IPS-15b (cell line): ENCODE measurements around the gene UGT1A9.
"Not testable (repeated sequence)": the region's sequence is repeated elsewhere in the genome, so short reads cannot be mapped to it uniquely, and the experiment has no call there.

Experiments
- H3K27me3 ChIP-seq: one replicate; pipeline ENCODE4 v1.6.1; 2013; ENCODE audit warnings: low read length; ENCODE audit not compliant: control insufficient read depth, insufficient read depth
- H3K36me3 ChIP-seq: one replicate; pipeline ENCODE4 v1.6.1; 2013; ENCODE audit warnings: low read length; ENCODE audit not compliant: control insufficient read depth, insufficient read depth
- H3K4me1 ChIP-seq: one replicate; pipeline ENCODE4 v1.6.1; 2013; ENCODE audit warnings: mild to moderate bottlenecking, low read length; ENCODE audit not compliant: control insufficient read depth, insufficient read depth
- H3K4me3 ChIP-seq: one replicate; pipeline ENCODE4 v1.5.1; 2013; ENCODE audit warnings: low read depth, low read length
- H3K9ac ChIP-seq: one replicate; pipeline ENCODE4 v1.6.1; 2013; ENCODE audit warnings: low read depth, mild to moderate bottlenecking, low read length
- H3K9me3 ChIP-seq: one replicate; pipeline ENCODE4 v1.6.1; 2013; ENCODE audit warnings: mild to moderate bottlenecking, low read length; ENCODE audit not compliant: control insufficient read depth, insufficient read depth

UGT1A9 gene

GRCh38 chr2:233718552-233718951 is 46.9 kb downstream of the UGT1A9 start, which contains the start of gene UGT1A4:
Gene UGT1A4 (plus strand): TSS chr2:233718736. CDS start chr2:233718821, 85 bp downstream.
- no peaks in the 10 kb centered on the region for H3K27me3 ChIP-seq
- no peaks in the 10 kb centered on the region for H3K36me3 ChIP-seq
- H3K9me3 ChIP-seq, result no peaks in the 10 kb centered on the region
- no peak within 1 kb of the TSS for H3K9ac ChIP-seq
- H3K4me3 ChIP-seq, result no peak within 1 kb of the TSS
- no peaks in the 10 kb centered on the region for H3K4me1 ChIP-seq

DNA sequence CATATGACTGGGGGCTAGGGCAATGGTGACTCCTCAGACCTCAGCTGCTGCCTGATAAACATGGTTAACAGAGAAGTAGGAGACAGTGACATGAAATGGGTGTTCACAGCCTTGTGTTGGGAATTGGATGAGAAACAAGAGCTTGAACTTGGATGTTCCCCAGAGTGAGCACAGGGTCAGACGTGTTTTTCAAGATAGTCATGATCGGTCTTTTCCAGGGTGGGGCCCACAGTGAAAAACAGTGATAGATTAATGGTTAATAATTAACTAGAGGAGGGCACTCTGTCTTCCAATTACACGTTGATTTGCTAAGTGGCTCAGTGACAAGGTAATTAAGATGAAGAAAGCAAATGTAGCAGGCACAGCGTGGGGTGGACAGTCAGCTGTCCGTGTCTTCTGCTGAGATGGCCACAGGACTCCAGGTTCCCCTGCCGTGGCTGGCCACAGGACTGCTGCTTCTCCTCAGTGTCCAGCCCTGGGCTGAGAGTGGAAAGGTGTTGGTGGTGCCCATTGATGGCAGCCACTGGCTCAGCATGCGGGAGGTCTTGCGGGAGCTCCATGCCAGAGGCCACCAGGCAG is 57.1 kb downstream of the UGT1A9 start, which contains the start of gene UGT1A3:
Gene UGT1A3 (plus strand): TSS at position 320 of the 579 bp plus-strand sequence. CDS start 85 bp downstream, at position 405.
- Histone ChIP-seq H3K36me3 (no peaks in the 10 kb centered on the region), H3K9ac (no peak within 1 kb of the TSS), H3K4me1 (no peaks in the 10 kb centered on the region), H3K27me3 (no peaks in the 10 kb centered on the region), H3K4me3 (no peak within 1 kb of the TSS), H3K9me3 (no peaks in the 10 kb centered on the region)

- H3K9ac ChIP-seq, H3K4me3 ChIP-seq, H3K36me3 ChIP-seq, H3K9me3 ChIP-seq, H3K27me3 ChIP-seq, H3K4me1 ChIP-seq: not testable (repeated sequence)
Observed at GRCh38 chr2:233736868-233737653, 65.4 kb downstream of the UGT1A9 start.

DNA sequence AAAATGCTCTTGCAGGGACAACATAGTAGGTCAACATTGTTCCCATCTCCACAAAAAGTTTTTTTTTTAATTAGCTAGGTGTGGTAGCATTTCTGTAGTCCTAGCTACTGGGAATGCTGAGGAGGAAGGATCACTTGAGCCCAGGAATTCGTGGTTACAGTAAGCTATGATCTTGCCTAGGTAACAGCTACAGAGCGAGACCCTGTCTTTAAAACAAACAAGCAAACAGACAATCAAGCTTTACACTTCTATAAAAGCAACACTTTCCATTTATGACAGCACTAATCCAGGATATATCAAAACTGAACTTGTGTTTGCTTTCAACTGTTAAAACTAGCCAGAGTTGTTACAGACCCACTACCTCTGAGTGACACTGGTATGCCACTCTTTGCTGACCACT is 69.2 kb downstream of the UGT1A9 start:
- Histone ChIP-seq H3K27me3 (no peaks in the 10 kb centered on the region), H3K9ac (no peak overlapping the region), H3K9me3 (peaks cover 4% of the 10 kb centered on the region), H3K4me1 (no peaks in the 10 kb centered on the region), H3K4me3 (no peak overlapping the region), H3K36me3 (no peaks in the 10 kb centered on the region)

GRCh38 chr2:233743464-233744259 is 72.0 kb downstream of the UGT1A9 start:
- H3K9ac ChIP-seq, result no peak overlapping the region
- no peaks in the 10 kb centered on the region for H3K27me3 ChIP-seq
- H3K4me1 ChIP-seq, result no peaks in the 10 kb centered on the region
- H3K4me3 ChIP-seq, result no peak overlapping the region
- H3K9me3 ChIP-seq, result no peaks in the 10 kb centered on the region
- no peaks in the 10 kb centered on the region for H3K36me3 ChIP-seq

- Histone ChIP-seq H3K9me3 (no peaks in the 10 kb centered on the region), H3K36me3 (no peaks in the 10 kb centered on the region), H3K9ac (no peak overlapping the region), H3K27me3 (no peaks in the 10 kb centered on the region), H3K4me3 (no peak overlapping the region), H3K4me1 (no peaks in the 10 kb centered on the region)
Observed at GRCh38 chr2:233745073-233745755, 73.5 kb downstream of the UGT1A9 start.

DNA sequence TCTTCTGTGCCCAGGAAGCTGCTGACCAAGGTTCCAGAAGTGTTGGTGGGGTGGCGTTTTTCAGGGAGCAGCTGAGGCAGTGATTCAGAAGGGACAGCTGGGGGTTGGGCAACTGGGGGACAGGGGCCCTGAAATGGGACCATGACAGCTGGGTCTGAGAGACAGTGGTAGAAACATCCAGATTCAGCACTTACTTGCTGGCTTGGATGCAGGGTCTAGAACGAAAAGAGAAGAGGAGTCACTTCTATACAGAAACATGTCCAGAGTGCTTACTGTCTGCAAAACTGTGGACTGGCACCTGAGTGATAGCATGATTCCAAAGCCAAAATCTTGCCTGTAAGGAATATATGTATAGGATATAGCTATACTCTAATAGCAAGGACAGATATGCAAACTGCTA is 74.1 kb downstream of the UGT1A9 start:
- H3K9me3 ChIP-seq, H3K4me3 ChIP-seq, H3K27me3 ChIP-seq: not testable (repeated sequence)

DNA sequence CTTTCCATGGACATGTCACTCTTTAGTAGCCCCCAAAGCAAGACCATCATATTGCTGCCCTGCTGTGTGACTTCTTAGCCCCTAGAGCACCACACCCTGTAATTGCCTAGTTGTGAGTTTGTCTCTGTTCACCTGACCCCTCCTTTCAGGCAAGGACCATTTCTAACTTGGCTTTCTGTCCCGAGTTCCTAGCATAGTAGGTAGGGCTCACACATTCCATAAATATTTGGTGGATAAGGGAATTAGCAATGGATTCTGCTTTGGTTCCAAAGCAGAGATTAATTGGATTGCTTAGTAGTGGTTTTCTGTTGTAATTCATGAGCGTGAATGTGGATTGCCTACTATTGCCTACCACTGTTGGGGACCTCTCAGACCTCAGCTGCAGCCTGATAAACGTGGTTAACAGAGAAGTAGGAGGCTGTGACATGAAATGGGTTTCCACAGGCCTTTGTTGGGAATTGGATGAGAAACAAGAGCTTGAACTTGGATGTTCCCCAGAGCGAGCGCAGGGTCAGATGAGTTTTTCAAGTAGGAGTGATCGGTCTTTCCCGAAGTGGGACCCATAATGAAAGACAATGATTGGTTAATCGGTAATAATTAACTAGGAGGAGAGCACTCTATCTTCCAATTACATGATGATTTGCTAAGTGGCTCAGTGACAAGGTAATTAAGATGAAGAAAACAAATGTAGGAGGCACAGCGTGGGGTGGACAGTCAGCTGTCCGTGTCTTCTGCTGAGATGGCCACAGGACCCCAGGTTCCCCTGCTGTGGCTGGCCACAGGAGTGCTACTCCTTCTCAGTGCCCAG is 75.0 kb downstream of the UGT1A9 start:
- Histone ChIP-seq H3K4me1 (no peaks in the 10 kb centered on the region), H3K27me3 (no peaks in the 10 kb centered on the region), H3K4me3 (no peak overlapping the region)

More for the DNA sequence above, 74.1 kb downstream of the UGT1A9 start:
- H3K36me3 ChIP-seq, H3K4me1 ChIP-seq, H3K9ac ChIP-seq: not testable (repeated sequence)

GRCh38 chr2:233747283-233747544 is 75.5 kb downstream of the UGT1A9 start:
- no peaks in the 10 kb centered on the region for H3K9me3 ChIP-seq
- no peaks in the 10 kb centered on the region for H3K4me1 ChIP-seq
- no peak overlapping the region for H3K4me3 ChIP-seq
- no peaks in the 10 kb centered on the region for H3K36me3 ChIP-seq
- no peaks in the 10 kb centered on the region for H3K27me3 ChIP-seq
- H3K9ac ChIP-seq, result no peak overlapping the region

More for the DNA sequence above, 75.0 kb downstream of the UGT1A9 start:
- no peak overlapping the region for H3K9ac ChIP-seq
- H3K36me3 ChIP-seq, result no peaks in the 10 kb centered on the region
- no peaks in the 10 kb centered on the region for H3K9me3 ChIP-seq

- not testable (repeated sequence) for H3K36me3 ChIP-seq, H3K4me1 ChIP-seq, H3K4me3 ChIP-seq, H3K9me3 ChIP-seq, H3K27me3 ChIP-seq, H3K9ac ChIP-seq
Observed at GRCh38 chr2:233750689-233751088, 79.0 kb downstream of the UGT1A9 start.
